Tibial nerve (tissue), 3 donors: ENCODE results near the gene FADS1.

Experiments used
- POLR2A ChIP-seq, 2 donors: fragments of 450-650 bp; IDR thresholded peaks; one replicate each; pipeline ENCODE4 v1.6.1; 2017; ENCODE audit warnings: antibody characterized with exemption in 2 of 2, mild to moderate bottlenecking in 2 of 2, moderate library complexity in 2 of 2
- TF ChIP-seq, protein P1 (sequence below), 5 experiments: fragments of 200-600 bp in 3 of 5; fragments of 450-650 bp in 2 of 5; sonication (generic) in 3 of 5; IDR thresholded peaks; one replicate each; pipeline ENCODE4 v1.5.1; 2016 to 2019; ENCODE audit warnings: antibody characterized with exemption in 5 of 5, mild to moderate bottlenecking in 3 of 5, moderate library complexity in 2 of 5

GRCh38 chr11:61795459-61795858 lies 21.3 kb downstream of the FADS1 start:
- TF ChIP-seq, protein P1, sequence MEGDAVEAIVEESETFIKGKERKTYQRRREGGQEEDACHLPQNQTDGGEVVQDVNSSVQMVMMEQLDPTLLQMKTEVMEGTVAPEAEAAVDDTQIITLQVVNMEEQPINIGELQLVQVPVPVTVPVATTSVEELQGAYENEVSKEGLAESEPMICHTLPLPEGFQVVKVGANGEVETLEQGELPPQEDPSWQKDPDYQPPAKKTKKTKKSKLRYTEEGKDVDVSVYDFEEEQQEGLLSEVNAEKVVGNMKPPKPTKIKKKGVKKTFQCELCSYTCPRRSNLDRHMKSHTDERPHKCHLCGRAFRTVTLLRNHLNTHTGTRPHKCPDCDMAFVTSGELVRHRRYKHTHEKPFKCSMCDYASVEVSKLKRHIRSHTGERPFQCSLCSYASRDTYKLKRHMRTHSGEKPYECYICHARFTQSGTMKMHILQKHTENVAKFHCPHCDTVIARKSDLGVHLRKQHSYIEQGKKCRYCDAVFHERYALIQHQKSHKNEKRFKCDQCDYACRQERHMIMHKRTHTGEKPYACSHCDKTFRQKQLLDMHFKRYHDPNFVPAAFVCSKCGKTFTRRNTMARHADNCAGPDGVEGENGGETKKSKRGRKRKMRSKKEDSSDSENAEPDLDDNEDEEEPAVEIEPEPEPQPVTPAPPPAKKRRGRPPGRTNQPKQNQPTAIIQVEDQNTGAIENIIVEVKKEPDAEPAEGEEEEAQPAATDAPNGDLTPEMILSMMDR (IDR thresholded peaks at IDR 0.05), result no peak
- no peak for TF ChIP-seq POLR2A (IDR thresholded peaks at IDR 0.05)
